ENCODE measurements around the gene SLC2A9. TPM values are rescaled to one million over a fixed set of nuclear protein-coding genes. Genes with fewer than 3 reads are reported as not detected.

Gene SLC2A9
- total and polyA plus RNA-seq, 2 experiments from 2014 or later, result 6.2 to 7.8 TPM

GRCh38 chr4:9977518-9978031, 43.7 kb downstream of the SLC2A9 start:
- DNase-seq (ENCODE audit: low spot score), result no peak
- 87% methylated on average over 10 of the region's 11 CpGs for WGBS (ENCODE audit: low lambda C conversion rate, missing lambda C conversion rate)
- H3K4me2 ChIP-seq, result no peak overlapping the region
- no peaks in the 10 kb centered on the region for H4K20me1 ChIP-seq (ENCODE audit: insufficient read depth, poor library complexity, severe bottlenecking)
- TF ChIP-seq EZH2phosphoT487 (IDR thresholded peaks at IDR 0.05; ENCODE audit: low read depth, severe bottlenecking, unreplicated experiment) (no peak), EZH2 (IDR thresholded peaks at IDR 0.05; ENCODE audit: borderline replicate concordance) (no peak)
- TF ChIP-seq, protein P1, sequence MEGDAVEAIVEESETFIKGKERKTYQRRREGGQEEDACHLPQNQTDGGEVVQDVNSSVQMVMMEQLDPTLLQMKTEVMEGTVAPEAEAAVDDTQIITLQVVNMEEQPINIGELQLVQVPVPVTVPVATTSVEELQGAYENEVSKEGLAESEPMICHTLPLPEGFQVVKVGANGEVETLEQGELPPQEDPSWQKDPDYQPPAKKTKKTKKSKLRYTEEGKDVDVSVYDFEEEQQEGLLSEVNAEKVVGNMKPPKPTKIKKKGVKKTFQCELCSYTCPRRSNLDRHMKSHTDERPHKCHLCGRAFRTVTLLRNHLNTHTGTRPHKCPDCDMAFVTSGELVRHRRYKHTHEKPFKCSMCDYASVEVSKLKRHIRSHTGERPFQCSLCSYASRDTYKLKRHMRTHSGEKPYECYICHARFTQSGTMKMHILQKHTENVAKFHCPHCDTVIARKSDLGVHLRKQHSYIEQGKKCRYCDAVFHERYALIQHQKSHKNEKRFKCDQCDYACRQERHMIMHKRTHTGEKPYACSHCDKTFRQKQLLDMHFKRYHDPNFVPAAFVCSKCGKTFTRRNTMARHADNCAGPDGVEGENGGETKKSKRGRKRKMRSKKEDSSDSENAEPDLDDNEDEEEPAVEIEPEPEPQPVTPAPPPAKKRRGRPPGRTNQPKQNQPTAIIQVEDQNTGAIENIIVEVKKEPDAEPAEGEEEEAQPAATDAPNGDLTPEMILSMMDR (IDR thresholded peaks at IDR 0.05; ENCODE audit: poor library complexity), result no peak
- H3K36me3 ChIP-seq (replicated peaks; ENCODE audit: insufficient read depth, low read depth), result no peaks in the 10 kb centered on the region
- no peaks in the 10 kb centered on the region for H3K27me3 ChIP-seq
- H3K27ac ChIP-seq, result no peak overlapping the region
- no peak overlapping the region for H3K4me3 ChIP-seq
- H3K79me2 ChIP-seq, result no peaks in the 10 kb centered on the region
- H2AFZ ChIP-seq, result no peak overlapping the region
- H3K9me3 ChIP-seq (ENCODE audit: low read depth), result no peaks in the 10 kb centered on the region
- no peaks in the 10 kb centered on the region for H3K9me2 ChIP-seq (replicated peaks; ENCODE audit: insufficient read depth)
- H3K4me1 ChIP-seq (ENCODE audit: insufficient read depth), result no peaks in the 10 kb centered on the region

GRCh38 chr4:9976781-9977180, 44.5 kb downstream of the SLC2A9 start:
- TF ChIP-seq, protein P1 (IDR thresholded peaks at IDR 0.05; ENCODE audit: poor library complexity), result no peak
- TF ChIP-seq EZH2 (IDR thresholded peaks at IDR 0.05; ENCODE audit: borderline replicate concordance), result no peak
- no peak for TF ChIP-seq EZH2phosphoT487 (IDR thresholded peaks at IDR 0.05; ENCODE audit: low read depth, severe bottlenecking, unreplicated experiment)

DNA sequence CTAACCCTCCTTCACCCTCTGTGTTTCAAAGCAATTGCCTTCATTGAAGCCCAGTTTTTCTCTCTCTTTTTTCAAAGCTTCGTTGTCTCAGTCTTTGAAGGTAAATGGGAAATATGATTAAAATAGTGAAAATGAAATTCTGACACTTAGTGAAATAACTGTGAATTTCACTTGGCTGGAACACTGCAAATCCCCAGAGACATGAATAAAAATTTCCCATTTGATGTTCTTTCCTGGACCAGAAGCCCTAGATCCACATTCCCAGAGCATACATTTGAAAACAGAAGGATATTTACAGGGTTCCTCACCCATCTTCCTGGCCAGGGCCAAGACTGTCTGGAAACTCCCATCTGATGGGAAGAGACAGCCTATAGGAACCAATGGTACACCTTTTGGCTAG, 45.0 kb downstream of the SLC2A9 start:
- Histone ChIP-seq H3K4me2 (no peak overlapping the region), H3K36me3 (replicated peaks; ENCODE audit: insufficient read depth, low read depth) (no peaks in the 10 kb centered on the region), H3K27me3 (no peaks in the 10 kb centered on the region), H2AFZ (no peak overlapping the region), H3K4me3 (no peak overlapping the region), H3K27ac (no peak overlapping the region), H3K9me2 (replicated peaks; ENCODE audit: insufficient read depth) (no peaks in the 10 kb centered on the region), H3K79me2 (no peaks in the 10 kb centered on the region), H4K20me1 (ENCODE audit: insufficient read depth, poor library complexity, severe bottlenecking) (no peaks in the 10 kb centered on the region), H3K4me1 (ENCODE audit: insufficient read depth) (no peaks in the 10 kb centered on the region), H3K9me3 (ENCODE audit: low read depth) (no peaks in the 10 kb centered on the region)
- 91% methylated on average over 1 of the region's 1 CpG for WGBS (ENCODE audit: low lambda C conversion rate, missing lambda C conversion rate)
- no peak for DNase-seq (ENCODE audit: low spot score)
- no peak for TF ChIP-seq EZH2 (IDR thresholded peaks at IDR 0.05; ENCODE audit: borderline replicate concordance)
- no peak for TF ChIP-seq EZH2phosphoT487 (IDR thresholded peaks at IDR 0.05; ENCODE audit: low read depth, severe bottlenecking, unreplicated experiment)
- TF ChIP-seq, protein P1 (IDR thresholded peaks at IDR 0.05; ENCODE audit: poor library complexity), result no peak

More at GRCh38 chr4:9976781-9977180, 44.5 kb downstream of the SLC2A9 start:
- WGBS (ENCODE audit: low lambda C conversion rate, missing lambda C conversion rate), result 83% methylated on average over 2 of the region's 2 CpGs
- H2AFZ ChIP-seq, result no peak overlapping the region
- no peaks in the 10 kb centered on the region for H3K9me2 ChIP-seq (replicated peaks; ENCODE audit: insufficient read depth)
- H4K20me1 ChIP-seq (ENCODE audit: insufficient read depth, poor library complexity, severe bottlenecking), result no peaks in the 10 kb centered on the region
- H3K4me3 ChIP-seq, result no peak overlapping the region
- H3K4me2 ChIP-seq, result no peak overlapping the region
- DNase-seq (ENCODE audit: low spot score), result no peak
- no peaks in the 10 kb centered on the region for H3K4me1 ChIP-seq (ENCODE audit: insufficient read depth)
- H3K27ac ChIP-seq, result no peak overlapping the region
- H3K27me3 ChIP-seq, result no peaks in the 10 kb centered on the region
- no peaks in the 10 kb centered on the region for H3K9me3 ChIP-seq (ENCODE audit: low read depth)
- H3K36me3 ChIP-seq (replicated peaks; ENCODE audit: insufficient read depth, low read depth), result no peaks in the 10 kb centered on the region
- no peaks in the 10 kb centered on the region for H3K79me2 ChIP-seq

Measured in hepatocyte (in vitro differentiated cells).